ENCODE results near the gene PCGF3.

DNA sequence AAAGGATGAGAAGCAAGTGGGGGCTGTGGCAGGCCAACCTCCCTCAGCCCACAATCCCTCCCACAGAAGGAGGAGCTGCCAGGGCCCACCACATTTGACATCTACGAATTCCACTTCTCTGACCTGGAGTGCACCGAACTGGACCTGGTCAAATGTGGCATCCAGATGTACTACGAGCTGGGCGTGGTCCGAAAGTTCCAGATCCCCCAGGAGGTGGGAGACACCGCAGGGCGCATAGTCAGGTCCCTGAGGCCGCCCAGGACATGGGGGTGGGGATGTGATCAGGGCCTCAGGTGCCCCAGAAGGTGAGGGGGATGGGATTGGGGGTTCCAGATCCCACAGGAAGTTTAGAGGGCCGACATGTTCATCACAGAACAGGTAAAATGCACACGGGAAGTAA is 45.2 kb upstream of the PCGF3 start:
- TF ChIP-seq, protein P1, sequence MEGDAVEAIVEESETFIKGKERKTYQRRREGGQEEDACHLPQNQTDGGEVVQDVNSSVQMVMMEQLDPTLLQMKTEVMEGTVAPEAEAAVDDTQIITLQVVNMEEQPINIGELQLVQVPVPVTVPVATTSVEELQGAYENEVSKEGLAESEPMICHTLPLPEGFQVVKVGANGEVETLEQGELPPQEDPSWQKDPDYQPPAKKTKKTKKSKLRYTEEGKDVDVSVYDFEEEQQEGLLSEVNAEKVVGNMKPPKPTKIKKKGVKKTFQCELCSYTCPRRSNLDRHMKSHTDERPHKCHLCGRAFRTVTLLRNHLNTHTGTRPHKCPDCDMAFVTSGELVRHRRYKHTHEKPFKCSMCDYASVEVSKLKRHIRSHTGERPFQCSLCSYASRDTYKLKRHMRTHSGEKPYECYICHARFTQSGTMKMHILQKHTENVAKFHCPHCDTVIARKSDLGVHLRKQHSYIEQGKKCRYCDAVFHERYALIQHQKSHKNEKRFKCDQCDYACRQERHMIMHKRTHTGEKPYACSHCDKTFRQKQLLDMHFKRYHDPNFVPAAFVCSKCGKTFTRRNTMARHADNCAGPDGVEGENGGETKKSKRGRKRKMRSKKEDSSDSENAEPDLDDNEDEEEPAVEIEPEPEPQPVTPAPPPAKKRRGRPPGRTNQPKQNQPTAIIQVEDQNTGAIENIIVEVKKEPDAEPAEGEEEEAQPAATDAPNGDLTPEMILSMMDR (IDR thresholded peaks at IDR 0.05) = no peak
- TF ChIP-seq POLR2A (IDR thresholded peaks at IDR 0.05) = no peak

Data from prostate gland (tissue), 2 donors.